Stimulated activated CD4-positive, alpha-beta T cell treated with anti-CD3 and anti-CD28 coated beads, Interleukin-2, amount 100 ng/mL, for 24 hours (primary cell): ENCODE measurements around the gene TRAF3IP1.
"Not testable (repeated sequence)": the region's sequence is repeated elsewhere in the genome, so short reads cannot be mapped to it uniquely, and the experiment has no call there.

Experiments
- DNase-seq, 2 donors: peaks; one replicate each; pipeline ENCODE4 v3.0.0-alpha.2; 2020

Gene TRAF3IP1

GRCh38 chr2:238310721-238311120 lies 9.6 kb upstream of the TRAF3IP1 start:
- DNase-seq = not testable (repeated sequence)

- DNase-seq = no peak
These were observed 6.9 kb upstream of the TRAF3IP1 start for GRCh38 chr2:238313289-238313990.

- DNase-seq = no peak
These were observed 6.3 kb upstream of the TRAF3IP1 start for GRCh38 chr2:238313991-238314350.

GRCh38 chr2:238314576-238314975 lies 5.7 kb upstream of the TRAF3IP1 start:
- no peak for DNase-seq

GRCh38 chr2:238315031-238315595 lies 5.2 kb upstream of the TRAF3IP1 start:
- DNase-seq = no peak

GRCh38 chr2:238320648-238321281 lies 447 bp downstream of the TRAF3IP1 start:
- DNase-seq = no peak

GRCh38 chr2:238321467-238321866 lies 1.1 kb downstream of the TRAF3IP1 start:
- DNase-seq = no peak

GRCh38 chr2:238322001-238322411 lies 1.7 kb downstream of the TRAF3IP1 start:
- DNase-seq = no peak

GRCh38 chr2:238324248-238324647 lies 3.9 kb downstream of the TRAF3IP1 start:
- DNase-seq = not testable (repeated sequence)

- DNase-seq = no peak
These were observed 5.4 kb downstream of the TRAF3IP1 start for GRCh38 chr2:238325694-238326093.

- DNase-seq = no peak
These were observed 6.6 kb downstream of the TRAF3IP1 start for GRCh38 chr2:238326801-238327365.

GRCh38 chr2:238327751-238328150 lies 7.4 kb downstream of the TRAF3IP1 start:
- no peak for DNase-seq

GRCh38 chr2:238330391-238330790 lies 10.1 kb downstream of the TRAF3IP1 start:
- no peak for DNase-seq

- no peak for DNase-seq
These were observed 11.6 kb downstream of the TRAF3IP1 start for GRCh38 chr2:238331916-238332315.

GRCh38 chr2:238334885-238335284 lies 14.6 kb downstream of the TRAF3IP1 start:
- DNase-seq = no peak

- DNase-seq = not testable (repeated sequence)
These were observed 15.3 kb downstream of the TRAF3IP1 start for GRCh38 chr2:238335591-238335990.

- DNase-seq = no peak
These were observed 15.8 kb downstream of the TRAF3IP1 start for GRCh38 chr2:238336151-238336550.

- no peak for DNase-seq
These were observed 16.6 kb downstream of the TRAF3IP1 start for GRCh38 chr2:238336793-238337444.

GRCh38 chr2:238337846-238338245 lies 17.5 kb downstream of the TRAF3IP1 start:
- DNase-seq = no peak

- no peak for DNase-seq
These were observed 18.5 kb downstream of the TRAF3IP1 start for GRCh38 chr2:238338710-238339394.

- DNase-seq = no peak
These were observed 19.1 kb downstream of the TRAF3IP1 start for GRCh38 chr2:238339395-238339780.

GRCh38 chr2:238339814-238340213 lies 19.5 kb downstream of the TRAF3IP1 start:
- DNase-seq = no peak

GRCh38 chr2:238341536-238341935 lies 21.2 kb downstream of the TRAF3IP1 start:
- no peak for DNase-seq
